Thymus (tissue), 11 donors: Measurements from ENCODE around the gene NUBP1. TPM values are rescaled to one million over a fixed set of nuclear protein-coding genes. Genes with fewer than 3 reads are reported as not detected.
"Not testable (repeated sequence)": the region's sequence is repeated elsewhere in the genome, so short reads cannot be mapped to it uniquely, and the experiment has no call there.

Source experiments
- DNase-seq, 9 donors: peaks; one replicate each; pipeline ENCODE4 v3.0.0-alpha.2; 2013; ENCODE audit warnings: low spot score in 9 of 9, low read depth in 6 of 9, missing footprints in 1 of 9
- H3K27ac ChIP-seq, 2 donors: one replicate each; pipeline ENCODE4 v1.5.1; 2013; ENCODE audit warnings: control low read depth in 1 of 2, low read depth in 1 of 2, low read length in 1 of 2, mild to moderate bottlenecking in 1 of 2, moderate library complexity in 1 of 2
- H3K27me3 ChIP-seq, 2 donors: one replicate each; pipeline ENCODE4 v1.5.1; 2013; ENCODE audit warnings: low read length in 1 of 2; ENCODE audit not compliant: control insufficient read depth in 2 of 2, insufficient read depth in 1 of 2
- H3K36me3 ChIP-seq, 2 donors: one replicate each; pipeline ENCODE4 v1.5.1; 2013; ENCODE audit warnings: low read length in 1 of 2, mild to moderate bottlenecking in 1 of 2, moderate library complexity in 1 of 2; ENCODE audit not compliant: control insufficient read depth in 2 of 2, insufficient read depth in 2 of 2
- H3K4me1 ChIP-seq, 2 donors: one replicate each; pipeline ENCODE4 v1.5.1; 2013; ENCODE audit warnings: low read length in 2 of 2; ENCODE audit not compliant: control insufficient read depth in 2 of 2, insufficient read depth in 2 of 2
- H3K4me3 ChIP-seq, 2 donors: one replicate each; pipeline ENCODE4 v1.5.1; 2013; ENCODE audit warnings: low read length in 2 of 2, control low read depth in 1 of 2, mild to moderate bottlenecking in 1 of 2
- H3K9me3 ChIP-seq, 2 donors: one replicate each; pipeline ENCODE4 v1.5.1; 2013; ENCODE audit warnings: low read length in 1 of 2, mild to moderate bottlenecking in 1 of 2; ENCODE audit not compliant: control insufficient read depth in 2 of 2, insufficient read depth in 1 of 2
- whole genome bisulfite sequencing: extraction: QIAGEN DNeasy Blood & Tissue Kit; methylation state at CpG from one replicate; pipeline ENCODE4 v1.1.7; 2013; 5-methylcytosine and 5-hydroxymethylcytosine counted together
- polyA plus RNA-seq: library from polyadenylated mRNA; stranded (reverse); fragments of 200-250 nt; gene quantifications from one replicate; pipeline ENCODE4 v1.2.3, GENCODE V29; 2013
- total RNA-seq: library from RNA; stranded (reverse); fragments of 120-200 nt; gene quantifications from one replicate; pipeline ENCODE4 v1.2.4, GENCODE V29; 2013
- donor health status: healthy.

Gene NUBP1
- total and polyA plus RNA-seq, 2 donors: 28.0 to 39.7 TPM

GRCh38 chr16:10729104-10730048 is 14.3 kb upstream of the NUBP1 start:
- H3K27ac ChIP-seq: no peak overlapping the region
- H3K36me3 ChIP-seq: no peaks in the 10 kb centered on the region
- no peak overlapping the region for H3K4me3 ChIP-seq
- no peaks in the 10 kb centered on the region for H3K9me3 ChIP-seq
- H3K4me1 ChIP-seq: no peaks in the 10 kb centered on the region
- DNase-seq: no peak
- 94% methylated on average over 19 of the region's 19 CpGs for WGBS
- no peaks in the 10 kb centered on the region for H3K27me3 ChIP-seq

- H3K27me3 ChIP-seq: no peaks in the 10 kb centered on the region
- no peaks in the 10 kb centered on the region for H3K36me3 ChIP-seq
- no peak overlapping the region for H3K4me3 ChIP-seq
- 95% methylated on average over 7 of the region's 7 CpGs for WGBS
- no peak overlapping the region for H3K27ac ChIP-seq
- no peaks in the 10 kb centered on the region for H3K9me3 ChIP-seq
- no peak for DNase-seq
- H3K4me1 ChIP-seq: no peaks in the 10 kb centered on the region
Observed at GRCh38 chr16:10731790-10732189, 11.9 kb upstream of the NUBP1 start.

- Histone ChIP-seq H3K36me3 (no peaks in the 10 kb centered on the region), H3K4me1 (peaks cover 3% of the 10 kb centered on the region in 2 donors), H3K27me3 (no peaks in the 10 kb centered on the region), H3K9me3 (no peaks in the 10 kb centered on the region), H3K4me3 (peak overlapping the region in 1 of 2 donors; percentile 21), H3K27ac (no peak overlapping the region)
- 32% methylated on average over 12 of the region's 12 CpGs for WGBS
- peak in 8 of 9 donors; percentile 49 to 87 (median 72) for DNase-seq
Observed at GRCh38 chr16:10737068-10737625, 6.5 kb upstream of the NUBP1 start.

- H3K4me1 ChIP-seq: peaks cover 3 to 6% of the 10 kb centered on the region in 2 donors
- DNase-seq: no peak
- no peak overlapping the region for H3K4me3 ChIP-seq
- H3K27me3 ChIP-seq: no peaks in the 10 kb centered on the region
- no peaks in the 10 kb centered on the region for H3K36me3 ChIP-seq
- H3K27ac ChIP-seq: no peak overlapping the region
- 85% methylated on average over 12 of the region's 12 CpGs for whole genome bisulfite sequencing
- no peaks in the 10 kb centered on the region for H3K9me3 ChIP-seq
Observed at GRCh38 chr16:10738231-10739077, 5.2 kb upstream of the NUBP1 start.

- no peaks in the 10 kb centered on the region for H3K27me3 ChIP-seq
- H3K27ac ChIP-seq: no peak overlapping the region
- no peak for DNase-seq
- H3K4me3 ChIP-seq: no peak overlapping the region
- 94% methylated on average over 10 of the region's 10 CpGs for WGBS
- H3K36me3 ChIP-seq: no peaks in the 10 kb centered on the region
- no peaks in the 10 kb centered on the region for H3K9me3 ChIP-seq
- peaks cover 10 to 12% of the 10 kb centered on the region in 2 donors for H3K4me1 ChIP-seq
Observed at GRCh38 chr16:10740000-10740844, 3.4 kb upstream of the NUBP1 start.

GRCh38 chr16:10740845-10741208 is 2.8 kb upstream of the NUBP1 start:
- Histone ChIP-seq H3K27me3 (no peaks in the 10 kb centered on the region), H3K4me3 (no peak overlapping the region), H3K9me3 (no peaks in the 10 kb centered on the region), H3K36me3 (peaks cover 0 to 2% of the 10 kb centered on the region in 2 donors), H3K27ac (no peak overlapping the region), H3K4me1 (peaks cover 10 to 14% of the 10 kb centered on the region in 2 donors)
- DNase-seq: no peak
- WGBS: 51% methylated on average over 2 of the region's 2 CpGs

- peaks cover 10 to 14% of the 10 kb centered on the region in 2 donors for H3K4me1 ChIP-seq
- not testable (repeated sequence) for H3K27me3 ChIP-seq, DNase-seq, H3K36me3 ChIP-seq, H3K27ac ChIP-seq, H3K9me3 ChIP-seq, H3K4me3 ChIP-seq
- WGBS: 97% methylated on average over 10 of the region's 10 CpGs
Observed at GRCh38 chr16:10741249-10741648, 2.4 kb upstream of the NUBP1 start.

GRCh38 chr16:10741844-10742243 is 1.8 kb upstream of the NUBP1 start:
- Histone ChIP-seq H3K27ac (no peak overlapping the region), H3K36me3 (peaks cover 0 to 6% of the 10 kb centered on the region in 2 donors), H3K9me3 (no peaks in the 10 kb centered on the region), H3K4me3 (no peak overlapping the region), H3K4me1 (peaks cover 10 to 14% of the 10 kb centered on the region in 2 donors), H3K27me3 (no peaks in the 10 kb centered on the region)
- WGBS: 96% methylated on average over 4 of the region's 4 CpGs
- DNase-seq: no peak
